Large intestine (tissue), 3 donors: ENCODE results near the gene KCNIP4. TPM values are rescaled to one million over a fixed set of nuclear protein-coding genes. Genes with fewer than 3 reads are reported as not detected.

ENCODE experiments used
- DNase-seq, 2 donors: peaks; one replicate each; pipeline versions ENCODE4 v3.0.0 to v3.0.0-alpha.2; 2013
- H3K27ac ChIP-seq: one replicate; pipeline ENCODE4 v1.5.1; 2013; ENCODE audit warnings: low read length
- H3K27me3 ChIP-seq: 2 replicates; pipeline ENCODE4 v1.6.1; 2013; ENCODE audit warnings: low read length; ENCODE audit not compliant: control insufficient read depth, insufficient read depth
- H3K36me3 ChIP-seq: 2 replicates; pipeline ENCODE4 v1.6.1; 2013; ENCODE audit warnings: low read length; ENCODE audit not compliant: control insufficient read depth, insufficient read depth
- H3K4me1 ChIP-seq: one replicate; pipeline ENCODE4 v1.6.1; 2013; ENCODE audit warnings: low read length; ENCODE audit not compliant: control insufficient read depth, insufficient read depth
- H3K4me3 ChIP-seq: one replicate; pipeline ENCODE4 v1.5.1; 2013; ENCODE audit warnings: low read length
- H3K9me3 ChIP-seq: one replicate; pipeline ENCODE4 v1.6.1; 2013; ENCODE audit warnings: mild to moderate bottlenecking, low read depth, low read length, moderate library complexity; ENCODE audit not compliant: control insufficient read depth
- WGBS: methylation state at CpG from one replicate; pipeline ENCODE4 v1.1.5; 2013; ENCODE audit warnings: low lambda C conversion rate; ENCODE audit not compliant: insufficient coverage; 5-methylcytosine and 5-hydroxymethylcytosine counted together
- polyA plus RNA-seq: library from polyadenylated mRNA; unstranded; fragments of 120-200 nt; gene quantifications from one replicate; pipeline ENCODE4 v1.2.1, GENCODE V29; 2013

The KCNIP4 gene
- polyA plus RNA-seq, 1 donor, result 7.5 TPM

DNA sequence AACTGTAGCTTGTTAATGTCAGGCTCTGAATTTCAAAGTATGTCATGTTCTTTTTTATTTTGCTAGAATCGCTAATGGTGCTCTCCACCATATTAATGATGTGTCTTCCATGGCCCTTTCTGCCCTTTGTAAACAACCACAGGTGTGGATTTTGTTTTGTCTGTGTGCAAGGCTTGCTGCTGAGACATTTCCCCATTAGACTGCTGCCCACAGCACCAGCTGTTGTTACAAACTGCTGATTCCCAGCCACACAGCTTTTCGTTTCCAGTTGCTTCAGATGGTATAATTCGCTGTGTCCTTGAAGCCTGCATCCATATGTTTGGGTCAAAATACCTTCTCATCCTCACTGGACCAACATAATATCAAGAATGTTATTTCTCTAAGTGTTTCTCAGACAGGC is 32.8 kb downstream of the KCNIP4 start:
- Histone ChIP-seq H3K27ac (no peak overlapping the region), H3K27me3 (no peaks in the 10 kb centered on the region), H3K4me3 (no peak overlapping the region), H3K4me1 (no peaks in the 10 kb centered on the region), H3K9me3 (no peaks in the 10 kb centered on the region), H3K36me3 (no peaks in the 10 kb centered on the region)
- 33% methylated on average over 1 of the region's 3 CpGs for WGBS
- DNase-seq, result no peak

DNA sequence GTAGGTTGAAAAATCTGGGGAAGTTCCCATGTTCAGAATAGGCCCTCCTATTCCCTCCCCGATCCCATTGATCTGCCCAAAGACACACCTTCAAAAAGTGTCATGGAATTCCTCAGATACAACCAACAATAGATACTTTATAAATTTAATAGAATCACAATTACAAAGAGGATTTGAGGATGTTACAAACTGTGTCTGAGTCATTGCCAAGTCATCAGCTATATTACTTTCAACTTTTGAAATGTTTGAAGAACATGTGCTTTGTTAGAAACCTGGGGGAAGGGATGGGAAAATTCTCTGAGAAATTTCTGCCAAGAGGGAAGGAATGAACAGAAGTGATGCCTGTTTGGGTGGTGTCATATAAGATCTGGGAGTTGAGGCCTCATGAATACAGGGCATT is 46.7 kb downstream of the KCNIP4 start:
- H3K36me3 ChIP-seq, result no peaks in the 10 kb centered on the region
- no peaks in the 10 kb centered on the region for H3K4me1 ChIP-seq
- H3K4me3 ChIP-seq, result no peak overlapping the region
- no peaks in the 10 kb centered on the region for H3K9me3 ChIP-seq
- no peaks in the 10 kb centered on the region for H3K27me3 ChIP-seq
- DNase-seq, result no peak
- WGBS, result no CpG with 5 or more reads among the region's 1 CpG
- no peak overlapping the region for H3K27ac ChIP-seq

DNA sequence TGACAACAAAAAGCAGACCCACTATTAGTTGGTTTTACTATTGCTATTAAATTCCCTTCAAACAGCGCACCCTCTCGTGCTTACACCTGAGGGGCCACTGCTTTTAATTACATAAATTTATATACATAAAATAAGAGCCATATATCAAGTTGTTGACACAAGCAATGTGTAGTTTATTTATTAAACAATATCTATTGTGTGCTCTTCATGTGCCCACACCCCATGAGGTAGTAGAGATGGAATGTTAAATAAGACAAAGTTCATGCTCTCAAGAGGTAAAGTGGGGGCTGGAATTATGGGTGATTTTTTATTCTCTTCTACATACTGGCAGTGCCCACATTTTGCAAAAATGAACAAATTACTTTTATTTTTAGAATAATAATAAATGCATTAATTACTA is 47.3 kb downstream of the KCNIP4 start:
- WGBS, result no CpG with 5 or more reads among the region's 2 CpGs
- Histone ChIP-seq H3K4me3 (no peak overlapping the region), H3K27me3 (no peaks in the 10 kb centered on the region), H3K9me3 (no peaks in the 10 kb centered on the region), H3K27ac (no peak overlapping the region), H3K4me1 (no peaks in the 10 kb centered on the region), H3K36me3 (no peaks in the 10 kb centered on the region)
- DNase-seq, result no peak

DNA sequence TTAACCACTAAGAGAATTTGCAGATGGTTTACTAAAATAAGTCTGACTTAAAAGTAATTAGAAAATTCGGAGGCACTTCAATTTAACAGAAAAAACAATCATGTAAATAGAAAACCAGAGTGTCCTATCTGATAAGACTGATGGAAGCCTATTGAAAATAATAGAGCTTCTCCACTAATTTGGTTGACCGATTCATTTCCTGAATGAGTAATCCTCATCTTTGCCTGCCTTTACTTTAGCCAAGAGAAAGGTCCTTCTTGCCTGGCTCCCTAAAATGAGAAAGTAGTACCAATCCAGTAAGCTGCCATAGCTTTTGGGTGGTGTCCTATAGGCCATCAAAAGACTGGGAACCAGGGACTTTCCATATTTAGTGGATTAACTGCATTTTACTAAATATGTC is 48.4 kb downstream of the KCNIP4 start:
- Histone ChIP-seq H3K4me3 (no peak overlapping the region), H3K4me1 (no peaks in the 10 kb centered on the region), H3K9me3 (no peaks in the 10 kb centered on the region), H3K36me3 (no peaks in the 10 kb centered on the region), H3K27ac (no peak overlapping the region), H3K27me3 (no peaks in the 10 kb centered on the region)
- no CpG with 5 or more reads among the region's 2 CpGs for WGBS
- no peak for DNase-seq

DNA sequence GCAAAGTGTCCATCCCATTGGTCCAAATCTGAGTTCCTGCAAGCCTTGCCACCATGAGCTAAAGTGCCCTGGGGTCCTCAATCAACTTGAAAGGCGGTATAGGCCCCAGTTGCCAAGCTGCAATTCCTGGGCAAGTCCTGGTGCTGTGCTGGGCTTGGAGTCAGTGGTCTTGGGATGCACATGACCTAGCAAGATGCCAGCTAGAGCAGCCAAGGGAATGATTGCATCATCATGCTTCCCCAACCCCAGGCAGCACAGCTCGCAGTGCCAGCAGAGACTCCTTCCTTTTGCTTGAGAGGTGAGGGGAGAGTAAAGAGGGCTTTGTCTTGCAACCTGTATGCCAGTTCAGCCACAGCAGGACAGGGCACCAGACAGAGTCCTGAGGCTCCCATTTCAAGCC is 50.5 kb downstream of the KCNIP4 start:
- no CpG with 5 or more reads among the region's 2 CpGs for WGBS
- H3K36me3 ChIP-seq, result no peaks in the 10 kb centered on the region
- no peak overlapping the region for H3K4me3 ChIP-seq
- no peak for DNase-seq
- H3K27ac ChIP-seq, result no peak overlapping the region
- H3K27me3 ChIP-seq, result no peaks in the 10 kb centered on the region
- no peaks in the 10 kb centered on the region for H3K4me1 ChIP-seq
- no peaks in the 10 kb centered on the region for H3K9me3 ChIP-seq

DNA sequence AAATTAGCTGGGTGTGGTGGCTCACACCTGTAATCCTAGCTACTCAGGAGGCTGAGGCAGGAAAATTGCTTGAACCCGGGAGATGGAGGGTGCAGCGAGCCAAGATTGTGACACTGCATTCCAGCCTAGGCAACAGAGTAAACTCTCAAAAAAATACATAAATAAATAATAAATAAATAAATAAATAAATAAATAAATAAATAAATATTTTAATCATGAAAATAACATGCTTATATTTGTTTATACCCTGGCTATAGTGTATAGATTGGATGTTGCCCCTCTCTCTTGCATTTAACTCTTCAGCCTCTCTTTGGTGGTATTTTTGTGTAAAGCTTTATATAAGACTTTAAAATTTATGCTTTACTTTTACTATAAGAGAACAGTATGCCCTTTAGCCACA is 51.8 kb downstream of the KCNIP4 start:
- H3K9me3 ChIP-seq, result no peaks in the 10 kb centered on the region
- 90% methylated on average over 2 of the region's 2 CpGs for WGBS
- no peaks in the 10 kb centered on the region for H3K4me1 ChIP-seq
- H3K27ac ChIP-seq, result no peak overlapping the region
- H3K36me3 ChIP-seq, result no peaks in the 10 kb centered on the region
- no peaks in the 10 kb centered on the region for H3K27me3 ChIP-seq
- H3K4me3 ChIP-seq, result no peak overlapping the region
- DNase-seq, result no peak

DNA sequence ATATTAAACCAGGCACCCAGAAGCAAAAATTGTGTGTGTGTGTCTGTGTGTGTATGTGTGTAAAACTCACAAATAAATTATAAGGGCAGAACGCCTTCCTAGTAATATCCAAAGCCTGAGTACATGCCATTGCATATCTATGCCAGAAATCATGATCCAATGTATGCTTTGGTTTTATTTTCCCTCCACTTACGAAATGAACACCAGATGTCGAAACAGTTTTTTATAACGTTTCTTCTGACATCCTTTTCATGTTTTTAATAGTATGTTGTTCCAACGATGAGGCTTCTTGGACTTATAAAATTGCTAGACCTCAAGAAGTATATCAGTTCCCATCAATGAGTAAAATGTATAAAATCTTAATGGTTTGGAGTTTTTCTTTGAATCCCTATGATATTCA is 55.4 kb downstream of the KCNIP4 start:
- Histone ChIP-seq H3K36me3 (no peaks in the 10 kb centered on the region), H3K4me1 (no peaks in the 10 kb centered on the region), H3K9me3 (no peaks in the 10 kb centered on the region), H3K27me3 (no peaks in the 10 kb centered on the region), H3K4me3 (no peak overlapping the region), H3K27ac (no peak overlapping the region)
- DNase-seq, result no peak
- WGBS, result no CpG with 5 or more reads among the region's 5 CpGs

DNA sequence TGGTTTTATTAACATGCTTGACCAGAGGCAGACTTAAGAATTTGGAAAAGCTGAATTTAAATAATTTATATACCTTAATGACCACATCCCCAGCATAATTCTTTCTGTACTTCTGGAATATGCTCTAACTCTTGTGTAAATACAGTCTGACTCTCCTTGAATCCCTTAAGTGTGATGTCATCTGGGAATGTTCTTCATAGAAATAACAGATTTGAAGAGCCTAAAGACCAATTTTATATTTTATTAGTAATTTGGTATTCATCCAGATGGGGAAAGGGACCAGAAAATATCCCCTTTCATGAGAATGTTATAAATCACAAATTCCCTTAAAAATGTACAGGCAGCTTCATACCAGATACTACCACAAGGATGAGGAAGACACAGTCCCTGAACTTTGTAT is 58.3 kb downstream of the KCNIP4 start:
- no peak overlapping the region for H3K4me3 ChIP-seq
- no peak for DNase-seq
- no peaks in the 10 kb centered on the region for H3K27me3 ChIP-seq
- no peak overlapping the region for H3K27ac ChIP-seq
- H3K9me3 ChIP-seq, result no peaks in the 10 kb centered on the region
- H3K36me3 ChIP-seq, result no peaks in the 10 kb centered on the region
- no peaks in the 10 kb centered on the region for H3K4me1 ChIP-seq

DNA sequence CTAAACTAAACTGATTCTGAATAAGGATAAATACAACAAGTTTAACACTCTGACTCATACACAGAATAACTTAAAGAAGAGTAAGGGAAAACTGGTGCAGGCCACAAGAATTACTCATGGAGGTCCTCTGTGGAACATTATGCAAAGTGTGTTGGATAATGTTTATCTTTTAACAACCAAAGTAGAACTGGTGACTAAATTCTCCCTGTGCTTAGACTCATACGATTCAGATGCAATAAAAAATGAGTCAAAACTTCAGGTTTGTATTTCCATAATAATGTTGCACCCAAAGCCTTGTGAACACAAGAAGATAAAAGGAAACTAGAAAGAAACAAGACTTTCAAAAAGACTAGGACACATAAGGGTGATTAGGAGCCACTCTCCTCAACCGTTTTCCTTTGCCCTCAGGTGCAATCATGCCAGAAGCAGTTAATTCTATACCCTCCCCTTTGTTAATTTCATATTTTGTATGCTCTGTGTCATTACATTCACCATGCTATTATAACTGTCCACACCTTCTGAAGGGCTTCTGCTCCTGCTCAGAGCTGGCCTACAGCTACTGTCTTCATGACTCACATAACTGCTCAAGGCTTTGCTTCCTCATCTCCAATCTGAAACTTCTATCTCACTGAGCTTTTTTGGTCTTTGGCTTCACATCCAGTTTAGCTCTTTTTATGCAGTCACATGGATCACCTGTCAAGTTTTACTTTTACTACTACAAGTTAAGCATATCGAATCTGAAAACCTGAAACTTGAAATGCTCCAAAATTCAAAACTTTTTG is 60.2 kb downstream of the KCNIP4 start:
- Histone ChIP-seq H3K4me3 (no peak overlapping the region), H3K36me3 (no peaks in the 10 kb centered on the region), H3K9me3 (no peaks in the 10 kb centered on the region), H3K27me3 (no peaks in the 10 kb centered on the region), H3K4me1 (no peaks in the 10 kb centered on the region), H3K27ac (no peak overlapping the region)
- 78% methylated on average over 2 of the region's 3 CpGs for WGBS
- no peak for DNase-seq

DNA sequence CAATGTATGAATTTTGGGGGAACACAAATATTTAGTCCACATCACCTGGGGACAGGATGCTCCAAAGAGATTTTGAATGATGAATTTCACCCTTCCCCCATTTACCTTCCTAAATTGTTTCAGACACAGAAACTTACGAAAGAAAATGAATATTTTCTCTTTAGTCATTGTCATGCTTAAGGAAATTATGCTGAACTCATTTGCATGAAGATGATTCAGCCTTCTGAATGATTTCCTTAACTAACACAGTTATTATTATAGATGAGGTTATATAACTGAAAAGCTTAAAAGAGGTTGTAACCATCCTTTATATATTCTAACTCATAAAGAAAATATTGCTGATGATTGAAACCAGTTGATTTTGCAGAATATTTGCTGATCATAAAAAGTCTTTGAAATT is 61.1 kb downstream of the KCNIP4 start:
- no peak for DNase-seq
- no peaks in the 10 kb centered on the region for H3K9me3 ChIP-seq
- WGBS, result no CpG with 5 or more reads among the region's 1 CpG
- H3K27me3 ChIP-seq, result no peaks in the 10 kb centered on the region
- no peaks in the 10 kb centered on the region for H3K36me3 ChIP-seq
- H3K4me3 ChIP-seq, result no peak overlapping the region
- H3K27ac ChIP-seq, result no peak overlapping the region
- H3K4me1 ChIP-seq, result no peaks in the 10 kb centered on the region

DNA sequence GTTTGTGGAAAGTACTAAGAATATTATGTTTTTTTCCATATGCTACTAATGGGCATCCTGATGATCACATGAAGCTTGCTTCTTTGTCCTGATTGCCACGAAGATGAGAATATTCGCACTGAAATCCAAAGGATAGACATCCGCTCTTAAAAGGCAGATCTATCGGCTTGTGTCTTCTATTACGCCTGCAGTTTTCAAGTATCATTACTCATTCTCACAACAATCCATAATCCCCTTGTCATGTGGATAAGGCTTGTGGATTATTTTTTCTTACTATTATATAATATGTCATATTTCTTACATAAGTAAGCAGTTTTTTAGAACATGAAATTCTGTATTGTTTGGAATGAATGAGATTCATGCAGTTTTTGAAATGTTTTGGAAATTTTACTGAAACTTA is 62.8 kb downstream of the KCNIP4 start:
- no peak overlapping the region for H3K27ac ChIP-seq
- no peaks in the 10 kb centered on the region for H3K27me3 ChIP-seq
- DNase-seq, result no peak
- WGBS, result no CpG with 5 or more reads among the region's 5 CpGs
- no peaks in the 10 kb centered on the region for H3K9me3 ChIP-seq
- H3K36me3 ChIP-seq, result no peaks in the 10 kb centered on the region
- no peaks in the 10 kb centered on the region for H3K4me1 ChIP-seq
- H3K4me3 ChIP-seq, result no peak overlapping the region
